Left lung (tissue), 10 donors: ENCODE data around the gene ATAD3B. TPM values are rescaled to one million over a fixed set of nuclear protein-coding genes. Genes with fewer than 3 reads are reported as not detected.
"Not testable (repeated sequence)": the region's sequence is repeated elsewhere in the genome, so short reads cannot be mapped to it uniquely, and the experiment has no call there.

ENCODE experiments used
- ATAC-seq: fragments of 200-7000 bp; cut with Tn5 transposase; one replicate; pipeline ENCODE4 v1.9.1; 2020; ENCODE audit warnings: moderate library complexity
- DNase-seq, 4 donors: peaks; one replicate each; pipeline ENCODE4 v3.0.0-alpha.2; 2013 to 2020
- H3K27ac ChIP-seq, 2 donors: fragments of 200-600 bp; sonication (generic) in 1 of 2; one replicate each; pipeline versions ENCODE4 v1.5.0 to v1.8.0; 2020 to 2021
- H3K27me3 ChIP-seq, 2 donors: fragments of 200-600 bp; sonication (generic) in 1 of 2; one replicate each; pipeline versions ENCODE4 v1.5.0 to v1.8.0; 2020 to 2021
- H3K36me3 ChIP-seq, 2 donors: fragments of 200-600 bp; sonication (generic) in 1 of 2; one replicate each; pipeline versions ENCODE4 v1.5.0 to v1.8.0; 2020 to 2021
- H3K4me1 ChIP-seq, 2 donors: fragments of 200-600 bp; one replicate each; pipeline ENCODE4 v1.8.0; 2021
- H3K4me3 ChIP-seq, 2 donors: fragments of 200-600 bp; sonication (generic) in 1 of 2; one replicate each; pipeline versions ENCODE4 v1.5.0 to v1.8.0; 2020 to 2021; ENCODE audit warnings: mild to moderate bottlenecking in 1 of 2
- H3K9me3 ChIP-seq, 2 donors: fragments of 200-600 bp; sonication (generic) in 1 of 2; one replicate each; pipeline versions ENCODE4 v1.5.0 to v1.8.0; 2020 to 2021
- CTCF ChIP-seq, 2 donors: fragments of 200-600 bp; sonication (generic) in 1 of 2; IDR thresholded peaks; one replicate each; pipeline versions ENCODE4 v1.5.0 to v1.8.0; 2021; ENCODE audit warnings: antibody characterized with exemption in 2 of 2
- intact Hi-C, 2 donors: fragments of 100-400 bp; cut with DNase I; formaldehyde crosslinking; loops; one replicate each; pipeline versions ENCODE4 v1.11.2 to v1.14.2; 2022
- polyA plus RNA-seq, 6 donors: library from polyadenylated mRNA; unstranded; fragments of 120-200 nt; gene quantifications; one replicate each; pipeline ENCODE4 v1.2.1, GENCODE V29; 2013; ENCODE audit not compliant: insufficient read length in 6 of 6
- total RNA-seq, 2 donors: library from RNA; stranded (reverse); fragmentation: NEBNext Ultra II Directional; extraction: Animal tissue kit (Norgen Biotek cat#: 25700); gene quantifications; one replicate each; pipeline ENCODE4 v1.2.1, GENCODE V29; 2021
- donor health status: DM: no; HTN: yes; CAD: no.
- donor health status: DM: no; HTN: no; CAD: no.

ATAD3B gene
- total and polyA plus RNA-seq, 8 donors, result 14.5 to 30.7 (median 18.9) TPM

DNA sequence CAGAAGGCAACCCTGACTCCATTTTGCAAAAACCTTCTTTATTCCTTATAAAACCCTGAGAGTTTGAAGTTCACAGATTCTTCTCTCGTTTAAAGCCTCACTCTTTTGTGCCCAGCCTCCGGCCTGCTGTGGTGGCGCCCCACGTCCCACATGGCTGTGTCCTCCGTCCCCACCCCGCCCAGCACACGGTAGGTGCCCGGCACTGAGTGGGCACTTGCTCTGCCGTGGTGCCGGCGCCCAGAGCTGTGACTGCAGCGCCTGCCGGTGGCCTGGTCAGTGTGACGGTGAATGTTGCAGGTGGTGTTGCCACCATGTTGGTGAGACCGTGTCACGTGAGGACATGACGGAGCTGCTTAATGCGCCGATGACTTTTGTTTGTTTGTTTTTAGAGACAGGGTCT is 49.8 kb downstream of the ATAD3B start:
- no peaks in the 10 kb centered on the region for H3K4me1 ChIP-seq
- no peak for TF ChIP-seq CTCF (IDR thresholded peaks at IDR 0.05)
- ATAC-seq, result no peak
- H3K4me3 ChIP-seq, result no peak overlapping the region
- H3K27me3 ChIP-seq, result no peaks in the 10 kb centered on the region
- H3K27ac ChIP-seq, result no peak overlapping the region
- H3K9me3 ChIP-seq, result no peaks in the 10 kb centered on the region
- intact Hi-C loops, result no loop called here
- H3K36me3 ChIP-seq, result peaks cover 0 to 74% of the 10 kb centered on the region in 2 donors
- no peak for DNase-seq

DNA sequence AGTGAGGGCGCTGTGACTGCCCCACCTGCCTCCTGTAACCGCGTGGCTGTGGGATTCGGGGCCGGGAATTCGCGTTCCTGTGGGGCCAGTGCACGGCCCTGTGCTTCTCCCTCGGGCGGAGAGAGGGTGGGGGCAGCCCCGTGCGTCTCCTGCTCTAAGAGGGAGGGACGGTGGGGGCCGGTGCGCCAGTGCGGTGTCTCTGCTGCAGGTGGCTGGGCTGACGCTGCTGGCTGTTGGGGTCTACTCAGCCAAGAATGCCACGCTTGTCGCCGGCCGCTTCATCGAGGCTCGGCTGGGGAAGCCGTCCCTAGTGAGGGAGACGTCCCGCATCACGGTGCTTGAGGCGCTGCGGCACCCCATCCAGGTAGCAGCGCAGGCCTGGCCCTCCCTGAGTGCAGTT is 51.0 kb downstream of the ATAD3B start:
- H3K4me1 ChIP-seq, H3K27me3 ChIP-seq, H3K9me3 ChIP-seq, intact Hi-C loops, DNase-seq, H3K27ac ChIP-seq, H3K4me3 ChIP-seq, ATAC-seq: not testable (repeated sequence)
- H3K36me3 ChIP-seq, result peaks cover 0 to 78% of the 10 kb centered on the region in 2 donors

DNA sequence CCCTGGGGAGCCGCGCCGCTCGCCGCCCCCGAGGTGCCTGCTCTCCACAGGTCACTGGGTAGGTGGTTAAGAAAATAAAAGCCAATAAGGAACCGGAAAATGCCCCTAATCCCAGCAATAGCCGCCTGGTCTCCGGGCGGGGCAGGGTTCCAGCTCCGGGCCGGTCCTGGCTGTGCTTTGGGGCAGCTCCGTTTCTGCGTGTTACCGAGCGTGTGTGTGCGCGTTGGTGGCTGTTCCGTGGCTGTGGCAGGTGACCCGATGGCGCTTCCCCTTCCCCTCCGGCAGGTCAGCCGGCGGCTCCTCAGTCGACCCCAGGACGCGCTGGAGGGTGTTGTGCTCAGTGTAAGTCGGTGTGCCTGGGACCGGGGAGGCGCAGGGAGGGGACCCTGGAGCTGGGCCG is 51.7 kb downstream of the ATAD3B start:
- DNase-seq, H3K27me3 ChIP-seq, ATAC-seq, H3K9me3 ChIP-seq, H3K27ac ChIP-seq, H3K4me1 ChIP-seq, H3K4me3 ChIP-seq, intact Hi-C loops: not testable (repeated sequence)
- H3K36me3 ChIP-seq, result peaks cover 0 to 85% of the 10 kb centered on the region in 2 donors

DNA sequence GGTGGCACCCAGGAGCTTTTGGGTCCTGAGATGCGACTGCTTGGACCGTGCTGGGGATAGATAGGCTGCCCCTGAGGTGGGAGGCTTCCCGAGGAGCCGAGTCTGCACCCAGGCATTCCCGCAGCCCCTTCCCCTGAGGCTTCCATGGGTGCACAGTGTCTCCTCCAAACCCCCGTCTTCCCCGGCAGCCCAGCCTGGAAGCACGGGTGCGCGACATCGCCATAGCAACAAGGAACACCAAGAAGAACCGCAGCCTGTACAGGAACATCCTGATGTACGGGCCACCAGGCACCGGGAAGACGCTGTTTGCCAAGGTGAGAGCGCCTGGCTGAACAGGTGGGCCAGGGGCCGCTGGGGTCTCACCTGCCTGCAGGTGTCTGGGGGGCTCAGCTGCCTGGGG is 52.1 kb downstream of the ATAD3B start:
- peaks cover 0 to 88% of the 10 kb centered on the region in 2 donors for H3K36me3 ChIP-seq
- DNase-seq, intact Hi-C loops, H3K4me1 ChIP-seq, H3K27ac ChIP-seq, H3K27me3 ChIP-seq, H3K4me3 ChIP-seq, ATAC-seq, H3K9me3 ChIP-seq: not testable (repeated sequence)

DNA sequence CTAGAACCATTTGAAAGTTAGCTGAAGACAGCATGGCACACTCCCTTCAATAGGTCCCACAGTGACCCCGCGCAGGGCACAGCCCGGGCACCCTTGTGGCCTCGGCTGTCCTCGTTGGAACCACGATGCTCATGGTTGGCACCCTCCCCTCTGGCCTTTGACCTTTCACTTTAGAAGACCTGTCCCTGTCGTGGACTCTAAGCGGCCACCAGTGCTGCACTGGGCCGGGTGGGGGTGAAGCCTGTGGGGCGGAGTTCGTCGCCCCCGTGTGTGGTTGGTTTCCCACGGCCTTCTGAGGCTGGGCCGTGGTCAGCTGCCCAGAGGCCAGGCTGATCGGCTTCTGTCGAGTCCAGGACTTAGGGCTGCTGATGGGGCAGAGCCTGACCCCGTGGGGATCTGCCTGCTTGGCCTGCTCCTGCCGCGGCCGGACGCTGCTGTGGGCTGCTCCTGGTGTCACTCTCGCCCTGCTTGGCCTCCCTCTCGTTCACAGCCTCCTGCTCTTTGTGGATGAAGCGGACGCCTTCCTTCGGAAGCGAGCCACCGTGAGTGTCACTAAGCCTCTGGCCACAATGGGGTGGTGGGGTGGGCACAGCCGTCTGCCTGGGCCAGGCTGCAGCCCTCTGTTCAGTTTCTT is 53.3 kb downstream of the ATAD3B start:
- H3K4me3 ChIP-seq, H3K4me1 ChIP-seq, H3K27ac ChIP-seq, H3K27me3 ChIP-seq, H3K9me3 ChIP-seq, intact Hi-C loops, ATAC-seq: not testable (repeated sequence)
- DNase-seq, result peak in 1 of 4 donors; percentile 69
- H3K36me3 ChIP-seq, result peaks cover 0 to 94% of the 10 kb centered on the region in 2 donors

DNA sequence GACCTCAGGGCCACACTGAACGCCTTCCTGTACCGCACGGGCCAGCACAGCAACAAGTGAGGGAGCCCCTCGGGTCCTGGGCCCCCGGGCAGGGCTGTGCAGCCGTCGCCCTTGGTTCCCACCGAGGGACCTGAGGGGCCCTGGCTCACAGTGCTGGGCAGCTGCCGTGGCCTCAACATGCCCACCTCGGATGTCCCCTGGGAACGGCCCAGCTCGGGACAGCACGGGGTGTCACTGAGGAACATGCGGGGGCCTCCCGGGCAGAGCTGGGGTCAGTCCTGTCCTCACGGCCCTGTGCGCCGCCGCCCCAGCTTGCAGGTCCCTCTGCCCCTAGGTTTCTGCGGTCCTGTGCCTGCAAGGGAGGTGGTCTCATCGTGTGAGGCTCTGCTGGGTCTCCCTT is 54.9 kb downstream of the ATAD3B start:
- H3K9me3 ChIP-seq, H3K4me3 ChIP-seq, intact Hi-C loops, ATAC-seq, H3K27ac ChIP-seq, H3K27me3 ChIP-seq, H3K4me1 ChIP-seq: not testable (repeated sequence)
- peak in 1 of 4 donors; percentile 55 for DNase-seq
- peaks cover 0 to 85% of the 10 kb centered on the region in 2 donors for H3K36me3 ChIP-seq

DNA sequence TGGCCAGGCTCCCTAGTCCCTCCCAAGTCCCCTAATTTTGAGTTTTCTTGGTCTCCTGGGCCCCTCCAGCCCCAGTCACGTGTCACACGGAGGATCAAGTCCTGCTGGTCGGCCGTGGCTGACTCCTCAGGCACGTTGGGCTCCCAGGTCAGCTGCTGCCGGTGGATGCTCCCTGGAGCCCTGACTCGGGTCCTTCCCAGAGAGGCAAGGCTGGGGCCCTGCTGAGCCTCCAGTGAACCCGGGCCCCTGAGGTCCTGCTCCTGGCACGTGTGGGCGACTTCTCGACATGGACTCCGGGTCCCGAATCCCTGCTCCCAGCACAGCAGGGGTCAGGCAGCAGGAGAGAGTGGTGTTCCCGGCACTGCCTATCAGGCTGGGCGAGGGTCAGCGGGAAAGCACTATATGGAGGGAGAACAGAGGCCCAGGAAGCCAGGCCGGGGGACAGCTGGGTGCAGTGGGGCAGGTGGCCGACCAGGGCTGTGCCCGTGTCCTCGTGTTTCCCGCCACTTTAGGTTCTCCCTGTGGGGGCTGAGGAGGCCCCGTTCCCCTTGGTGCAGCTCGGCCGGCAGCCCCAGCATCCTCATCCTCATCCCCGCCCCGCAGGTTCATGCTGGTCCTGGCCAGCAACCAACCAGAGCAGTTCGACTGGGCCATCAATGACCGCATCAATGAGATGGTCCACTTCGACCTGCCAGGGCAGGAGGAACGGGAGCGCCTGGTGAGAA is 55.7 kb downstream of the ATAD3B start:
- H3K9me3 ChIP-seq, result peaks cover 0 to 14% of the 10 kb centered on the region in 2 donors
- peaks cover 0 to 84% of the 10 kb centered on the region in 2 donors for H3K36me3 ChIP-seq
- no peak overlapping the region for H3K4me3 ChIP-seq
- TF ChIP-seq CTCF (IDR thresholded peaks at IDR 0.05), result no peak
- no peak overlapping the region for H3K27ac ChIP-seq
- intact Hi-C loops, result no loop called here
- DNase-seq, result no peak
- H3K4me1 ChIP-seq, result no peaks in the 10 kb centered on the region
- ATAC-seq, result no peak
- H3K27me3 ChIP-seq, result no peaks in the 10 kb centered on the region
